ENCODE data around the gene STXBP2.

The STXBP2 gene

DNA sequence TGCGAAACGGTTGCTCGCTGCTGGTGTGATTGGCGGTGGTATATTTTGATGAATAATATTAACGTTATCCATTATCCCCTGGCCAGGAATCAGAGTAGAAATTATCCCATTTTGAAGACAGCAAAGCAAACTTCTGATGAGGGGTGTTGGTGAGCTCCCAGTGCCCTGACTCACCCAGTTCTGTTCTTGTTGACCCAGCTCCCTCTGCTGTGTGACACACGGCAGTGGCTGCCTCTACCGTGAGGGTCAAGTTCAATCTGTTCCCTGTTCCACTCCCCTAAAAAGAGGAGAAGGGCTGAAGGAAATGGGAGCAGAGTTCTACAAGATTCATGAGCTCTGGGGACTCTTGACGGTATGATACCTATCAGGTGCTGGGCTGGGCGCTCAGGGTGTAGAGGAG, 39.2 kb upstream of the STXBP2 start:
- Histone ChIP-seq H3K36me3 (ENCODE audit: control insufficient read depth in 2 of 2, insufficient read depth in 1 of 2, low read length in 2 of 2) (peaks cover 0 to 3% of the 10 kb centered on the region in 2 experiments; a peak in 2 of 3 replicates), H3K27ac (ENCODE audit: extremely low read depth, low read depth, low read length) (no peak overlapping the region), H3K4me3 (ENCODE audit: low read depth, low read length) (no peak overlapping the region), H3K4me1 (ENCODE audit: control insufficient read depth, insufficient read depth, low read length) (peaks cover 8% of the 10 kb centered on the region), H3K9me3 (ENCODE audit: control insufficient read depth, insufficient read depth, low read depth, low read length) (no peaks in the 10 kb centered on the region)
- ChIA-PET POLR2A (interaction anchor here (1.1 kb wide), 1 partner anchor 21 kb away, joined by 5 read pairs; no protein-coding TSS in a partner anchor), CTCF (interaction anchor here (0.9 to 6.5 kb wide), 4 partner anchors 13 to 332 kb away, joined by 3 to 29 read pairs (median 5); no protein-coding TSS in a partner anchor)
- peak; percentile 35; the same call in 1 of the 2 replicates for TF ChIP-seq ZBTB20 (tag by site-specific recombination; IDR thresholded peaks at IDR 0.05)
- 0 out of 2 replicates have a peak, but pooled peaks have one; percentile 23 for TF ChIP-seq SCRT2 (tag by site-specific recombination; IDR thresholded peaks at IDR 0.05)
- TF ChIP-seq ZNF366 (tag by site-specific recombination; conservative IDR thresholded peaks at IDR 0.05) = no peak
- no peak for TF ChIP-seq ZNF354C (tag by site-specific recombination; IDR thresholded peaks at IDR 0.05; ENCODE audit: borderline replicate concordance, low read depth)
- TF ChIP-seq ZNF10 (tag by site-specific recombination; IDR thresholded peaks at IDR 0.05) = peak; percentile 62; the same call in 1 of the 2 replicates

DNA sequence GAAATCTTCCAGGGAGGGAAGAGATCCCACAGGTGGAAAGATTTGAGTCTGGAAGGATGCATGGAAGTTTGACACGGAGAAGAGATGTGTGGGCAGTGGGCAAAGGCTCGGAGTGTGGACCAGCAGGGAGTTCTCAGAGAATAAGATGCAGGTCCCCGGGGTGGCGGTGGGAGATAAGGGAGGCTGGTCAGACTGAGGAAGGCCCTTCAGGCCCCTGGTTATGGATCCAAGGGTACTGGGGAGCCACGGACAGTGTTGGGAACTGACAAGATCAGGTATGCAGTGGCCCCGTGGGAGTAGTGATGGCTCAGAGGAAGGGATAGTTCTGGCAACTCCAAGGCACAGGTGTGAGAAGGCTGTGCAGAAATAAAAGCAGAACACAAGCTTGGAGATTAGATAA, 38.7 kb upstream of the STXBP2 start:
- Histone ChIP-seq H3K27ac (ENCODE audit: extremely low read depth, low read depth, low read length) (no peak overlapping the region), H3K9me3 (ENCODE audit: control insufficient read depth, insufficient read depth, low read depth, low read length) (no peaks in the 10 kb centered on the region), H3K4me3 (ENCODE audit: low read depth, low read length) (no peak overlapping the region), H3K36me3 (ENCODE audit: control insufficient read depth in 2 of 2, insufficient read depth in 1 of 2, low read length in 2 of 2) (peaks cover 0 to 3% of the 10 kb centered on the region in 2 experiments; a peak in 2 of 3 replicates), H3K4me1 (ENCODE audit: control insufficient read depth, insufficient read depth, low read length) (peaks cover 8% of the 10 kb centered on the region)
- CTCF ChIA-PET = interaction anchor here (1.0 to 6.5 kb wide), 3 partner anchors 13 to 331 kb away, joined by 3 to 29 read pairs (median 7); no protein-coding TSS in a partner anchor
- TF ChIP-seq KLF16 (tag by site-specific recombination; IDR thresholded peaks at IDR 0.05) = no peak
- TF ChIP-seq ZNF324 (tag by site-specific recombination; IDR thresholded peaks at IDR 0.05) = no peak
- TF ChIP-seq ZNF16 (tag by site-specific recombination; IDR thresholded peaks at IDR 0.05; ENCODE audit: low read depth) = peak; percentile 48; the same call in 1 of the 2 replicates
- POLR2A ChIA-PET = no interaction called here

DNA sequence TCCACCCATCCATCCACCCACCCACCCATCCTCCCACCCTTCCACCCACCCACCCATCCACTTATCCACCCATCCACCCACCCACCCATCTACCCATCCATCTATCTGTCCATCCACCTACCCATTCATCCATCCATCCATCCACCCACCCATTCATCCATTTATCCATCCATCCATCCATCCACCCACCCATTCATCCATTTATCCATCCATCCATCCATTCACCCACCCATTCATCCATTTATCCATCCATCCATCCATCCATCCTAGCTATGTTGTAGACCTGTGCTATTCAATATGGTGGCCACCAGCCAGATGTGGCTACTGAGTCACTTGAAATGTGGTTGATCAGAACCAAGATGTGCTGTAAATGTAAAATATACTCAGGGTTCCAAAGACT, 36.2 kb upstream of the STXBP2 start:
- ChIA-PET POLR2A (interaction anchor here (0.6 kb wide), 1 partner anchor 16 kb away, joined by 3 read pairs; no protein-coding TSS in a partner anchor), CTCF (interaction anchor here (1.1 kb wide), 1 partner anchor 40 kb away, joined by 3 read pairs; no protein-coding TSS in a partner anchor)
- Histone ChIP-seq H3K9me3 (ENCODE audit: control insufficient read depth, insufficient read depth, low read depth, low read length) (no peaks in the 10 kb centered on the region), H3K4me3 (ENCODE audit: low read depth, low read length) (no peak overlapping the region), H3K36me3 (ENCODE audit: control insufficient read depth in 2 of 2, insufficient read depth in 1 of 2, low read length in 2 of 2) (peaks cover 0 to 9% of the 10 kb centered on the region in 2 experiments; a peak in 2 of 3 replicates), H3K27ac (ENCODE audit: extremely low read depth, low read depth, low read length) (no peak overlapping the region), H3K4me1 (ENCODE audit: control insufficient read depth, insufficient read depth, low read length) (peaks cover 8% of the 10 kb centered on the region)
- no peak for TF ChIP-seq ZNF404 (tag by site-specific recombination; IDR thresholded peaks at IDR 0.05)
- no peak for TF ChIP-seq ZSCAN16 (tag by site-specific recombination; IDR thresholded peaks at IDR 0.05)
- TF ChIP-seq, protein P1, sequence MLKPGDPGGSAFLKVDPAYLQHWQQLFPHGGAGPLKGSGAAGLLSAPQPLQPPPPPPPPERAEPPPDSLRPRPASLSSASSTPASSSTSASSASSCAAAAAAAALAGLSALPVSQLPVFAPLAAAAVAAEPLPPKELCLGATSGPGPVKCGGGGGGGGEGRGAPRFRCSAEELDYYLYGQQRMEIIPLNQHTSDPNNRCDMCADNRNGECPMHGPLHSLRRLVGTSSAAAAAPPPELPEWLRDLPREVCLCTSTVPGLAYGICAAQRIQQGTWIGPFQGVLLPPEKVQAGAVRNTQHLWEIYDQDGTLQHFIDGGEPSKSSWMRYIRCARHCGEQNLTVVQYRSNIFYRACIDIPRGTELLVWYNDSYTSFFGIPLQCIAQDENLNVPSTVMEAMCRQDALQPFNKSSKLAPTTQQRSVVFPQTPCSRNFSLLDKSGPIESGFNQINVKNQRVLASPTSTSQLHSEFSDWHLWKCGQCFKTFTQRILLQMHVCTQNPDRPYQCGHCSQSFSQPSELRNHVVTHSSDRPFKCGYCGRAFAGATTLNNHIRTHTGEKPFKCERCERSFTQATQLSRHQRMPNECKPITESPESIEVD (tag by site-specific recombination; IDR thresholded peaks at IDR 0.05) = no peak
- TF ChIP-seq ZNF366 (tag by site-specific recombination; conservative IDR thresholded peaks at IDR 0.05) = peak; percentile 92
- TF ChIP-seq ZFHX2 (tag by site-specific recombination; conservative IDR thresholded peaks at IDR 0.05) = peak; percentile 67
- no peak for TF ChIP-seq ZNF184 (tag by site-specific recombination; IDR thresholded peaks at IDR 0.05)
- TF ChIP-seq, protein P2, sequence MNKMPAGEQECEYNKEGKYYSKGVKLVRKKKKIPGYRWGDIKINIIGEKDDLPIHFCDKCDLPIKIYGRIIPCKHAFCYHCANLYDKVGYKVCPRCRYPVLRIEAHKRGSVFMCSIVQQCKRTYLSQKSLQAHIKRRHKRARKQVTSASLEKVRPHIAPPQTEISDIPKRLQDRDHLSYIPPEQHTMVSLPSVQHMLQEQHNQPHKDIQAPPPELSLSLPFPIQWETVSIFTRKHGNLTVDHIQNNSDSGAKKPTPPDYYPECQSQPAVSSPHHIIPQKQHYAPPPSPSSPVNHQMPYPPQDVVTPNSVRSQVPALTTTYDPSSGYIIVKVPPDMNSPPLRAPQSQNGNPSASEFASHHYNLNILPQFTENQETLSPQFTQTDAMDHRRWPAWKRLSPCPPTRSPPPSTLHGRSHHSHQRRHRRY (tag by site-specific recombination; IDR thresholded peaks at IDR 0.05) = no peak
- TF ChIP-seq ZNF433 (tag by site-specific recombination; IDR thresholded peaks at IDR 0.05; ENCODE audit: low read depth) = no peak
- TF ChIP-seq, protein P3, sequence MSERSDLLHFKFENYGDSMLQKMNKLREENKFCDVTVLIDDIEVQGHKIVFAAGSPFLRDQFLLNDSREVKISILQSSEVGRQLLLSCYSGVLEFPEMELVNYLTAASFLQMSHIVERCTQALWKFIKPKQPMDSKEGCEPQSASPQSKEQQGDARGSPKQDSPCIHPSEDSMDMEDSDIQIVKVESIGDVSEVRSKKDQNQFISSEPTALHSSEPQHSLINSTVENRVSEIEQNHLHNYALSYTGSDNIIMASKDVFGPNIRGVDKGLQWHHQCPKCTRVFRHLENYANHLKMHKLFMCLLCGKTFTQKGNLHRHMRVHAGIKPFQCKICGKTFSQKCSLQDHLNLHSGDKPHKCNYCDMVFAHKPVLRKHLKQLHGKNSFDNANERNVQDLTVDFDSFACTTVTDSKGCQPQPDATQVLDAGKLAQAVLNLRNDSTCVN (tag by site-specific recombination; optimal IDR thresholded peaks at IDR 0.05) = no peak
- no peak for TF ChIP-seq TCF7L2 (IDR thresholded peaks at IDR 0.05; ENCODE audit: borderline replicate concordance, low read depth, low read length)
- no peak for TF ChIP-seq ZNF114 (tag by site-specific recombination; IDR thresholded peaks at IDR 0.05)
- TF ChIP-seq KLF1 (tag by site-specific recombination; IDR thresholded peaks at IDR 0.05) = peak; percentile 17; the same call in 1 of the 2 replicates
- no peak for TF ChIP-seq ZNF843 (tag by site-specific recombination; IDR thresholded peaks at IDR 0.05)
- TF ChIP-seq ZBTB17 (tag by site-specific recombination; IDR thresholded peaks at IDR 0.05) = peak; percentile 35; the same call in 1 of the 2 replicates
- peak; percentile 61 for TF ChIP-seq EGR2 (tag by site-specific recombination; IDR thresholded peaks at IDR 0.05; ENCODE audit: low read depth)
- TF ChIP-seq ZNF701 (tag by site-specific recombination; IDR thresholded peaks at IDR 0.05) = no peak
- no peak for TF ChIP-seq ZNF112 (tag by site-specific recombination; IDR thresholded peaks at IDR 0.05)
- TF ChIP-seq ZBTB8A (tag by site-specific recombination; IDR thresholded peaks at IDR 0.05) = no peak
- TF ChIP-seq ZNF596 (tag by site-specific recombination; IDR thresholded peaks at IDR 0.05) = no peak
- no peak for TF ChIP-seq ZNF530 (tag by site-specific recombination; IDR thresholded peaks at IDR 0.05; ENCODE audit: low read depth)
- TF ChIP-seq, protein P4, sequence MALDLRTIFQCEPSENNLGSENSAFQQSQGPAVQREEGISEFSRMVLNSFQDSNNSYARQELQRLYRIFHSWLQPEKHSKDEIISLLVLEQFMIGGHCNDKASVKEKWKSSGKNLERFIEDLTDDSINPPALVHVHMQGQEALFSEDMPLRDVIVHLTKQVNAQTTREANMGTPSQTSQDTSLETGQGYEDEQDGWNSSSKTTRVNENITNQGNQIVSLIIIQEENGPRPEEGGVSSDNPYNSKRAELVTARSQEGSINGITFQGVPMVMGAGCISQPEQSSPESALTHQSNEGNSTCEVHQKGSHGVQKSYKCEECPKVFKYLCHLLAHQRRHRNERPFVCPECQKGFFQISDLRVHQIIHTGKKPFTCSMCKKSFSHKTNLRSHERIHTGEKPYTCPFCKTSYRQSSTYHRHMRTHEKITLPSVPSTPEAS (tag by site-specific recombination; IDR thresholded peaks at IDR 0.05) = no peak
